ENCODE results near the gene NOC4L. TPM values are rescaled to one million over a fixed set of nuclear protein-coding genes. Genes with fewer than 3 reads are reported as not detected.
"Not testable (repeated sequence)": the region's sequence is repeated elsewhere in the genome, so short reads cannot be mapped to it uniquely, and the experiment has no call there.

NOC4L gene
- total and polyA plus RNA-seq, 2 donors (not counting 3 experiments of a cell fraction or from before 2014, with no cell fraction given) = 19.4 to 29.4 TPM

- ChIA-PET CTCF (interaction anchor here (1.2 kb wide), 1 partner anchor 265 kb away, joined by 6 read pairs; no protein-coding TSS in a partner anchor), POLR2A (no interaction called here)
- intact Hi-C loops (cut with micrococcal nuclease) (no loop called here), dilution Hi-C loops (cut with MboI; ENCODE audit: extremely low pct_ligation_motif_present, low sequenced_read_pairs) (no loop called here)
- Histone ChIP-seq H3K9ac (replicated peaks; ENCODE audit: extremely low read depth, insufficient read depth, low read length) (no peak overlapping the region), H4K20me1 (replicated peaks; ENCODE audit: control insufficient read depth, extremely low read depth, insufficient read depth, low read length) (no peaks in the 10 kb centered on the region), H3K4me1 (ENCODE audit: control insufficient read depth, extremely low read depth, insufficient read depth, low read length) (peaks cover 7% of the 10 kb centered on the region), H3K9me3 (replicated peaks; ENCODE audit: control insufficient read depth, insufficient read depth, low read length) (no peaks in the 10 kb centered on the region), H3K27me3 (ENCODE audit: control insufficient read depth in 2 of 2, insufficient read depth in 2 of 2, low read length in 2 of 2) (no peaks in the 10 kb centered on the region), H3K4me2 (ENCODE audit: insufficient read depth, low read length) (no peak overlapping the region), H2AFZ (ENCODE audit: low read depth, low read length) (no peak overlapping the region), H3K9me1 (replicated peaks; ENCODE audit: control insufficient read depth, extremely low read depth, insufficient read depth, low read length) (no peaks in the 10 kb centered on the region), H3K36me3 (ENCODE audit: control insufficient read depth in 2 of 2, extremely low read depth in 1 of 2, insufficient read depth in 2 of 2, low read length in 2 of 2) (peaks cover 0 to 6% of the 10 kb centered on the region in 2 experiments), H3K4me3 (replicated peaks in 1 of 3; ENCODE audit: insufficient read depth in 1 of 3, low read depth in 1 of 3, low read length in 3 of 3) (no peak overlapping the region), H3K79me2 (ENCODE audit: control insufficient read depth, insufficient read depth, low read length) (peaks cover 18% of the 10 kb centered on the region), H3K27ac (ENCODE audit: insufficient read depth, low read depth, low read length) (no peak overlapping the region)
- DNase-seq (ENCODE audit: low read depth, low spot score) (no peak), FAIRE-seq (no peak)
- TF ChIP-seq, protein P1, sequence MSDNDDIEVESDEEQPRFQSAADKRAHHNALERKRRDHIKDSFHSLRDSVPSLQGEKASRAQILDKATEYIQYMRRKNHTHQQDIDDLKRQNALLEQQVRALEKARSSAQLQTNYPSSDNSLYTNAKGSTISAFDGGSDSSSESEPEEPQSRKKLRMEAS (IDR thresholded peaks at IDR 0.05; ENCODE audit: insufficient read depth, insufficient read length) = no peak
- TF ChIP-seq FOS (IDR thresholded peaks at IDR 0.05; ENCODE audit: borderline replicate concordance, insufficient read depth, low read length) (no peak), MYC (IDR thresholded peaks at IDR 0.05; ENCODE audit: low read depth, low read length) (no peak), JUN (IDR thresholded peaks at IDR 0.05; ENCODE audit: borderline replicate concordance, insufficient read depth, insufficient read length, low read depth) (no peak), GATA2 (IDR thresholded peaks at IDR 0.05; ENCODE audit: insufficient read depth, insufficient read length, low read depth, low read length) (no peak), POLR2A (IDR thresholded peaks at IDR 0.05; ENCODE audit: low read depth, low read length) (no peak), POLR2AphosphoS5 (IDR thresholded peaks at IDR 0.05; ENCODE audit: insufficient read depth, low read depth, low read length) (no peak), CTCF (IDR thresholded peaks at IDR 0.05; ENCODE audit: extremely low read depth in 1 of 2, insufficient read depth in 1 of 2, low read depth in 1 of 2, low read length in 2 of 2) (no peak), EZH2 (IDR thresholded peaks at IDR 0.05; ENCODE audit: borderline replicate concordance, low read depth, low read length, severe bottlenecking) (no peak)
- no TSS peak for BruUV-seq (replicated peaks)
These were observed 4.2 kb downstream of the NOC4L start for GRCh38 chr12:132148368-132149045.

GRCh38 chr12:132149526-132149925 is 5.3 kb downstream of the NOC4L start:
- intact Hi-C loops (cut with micrococcal nuclease); H3K4me2 ChIP-seq (ENCODE audit: insufficient read depth, low read length); FAIRE-seq; CTCF ChIA-PET; dilution Hi-C loops (cut with MboI; ENCODE audit: extremely low pct_ligation_motif_present, low sequenced_read_pairs); POLR2A ChIA-PET; H2AFZ ChIP-seq (ENCODE audit: low read depth, low read length); H4K20me1 ChIP-seq (replicated peaks; ENCODE audit: control insufficient read depth, extremely low read depth, insufficient read depth, low read length); H3K9ac ChIP-seq (replicated peaks; ENCODE audit: extremely low read depth, insufficient read depth, low read length); H3K36me3 ChIP-seq (ENCODE audit: control insufficient read depth in 2 of 2, extremely low read depth in 1 of 2, insufficient read depth in 2 of 2, low read length in 2 of 2); H3K27me3 ChIP-seq (ENCODE audit: control insufficient read depth in 2 of 2, insufficient read depth in 2 of 2, low read length in 2 of 2); H3K4me3 ChIP-seq (replicated peaks in 1 of 3; ENCODE audit: insufficient read depth in 1 of 3, low read depth in 1 of 3, low read length in 3 of 3); BruUV-seq (replicated peaks); DNase-seq (ENCODE audit: low read depth, low spot score); H3K4me1 ChIP-seq (ENCODE audit: control insufficient read depth, extremely low read depth, insufficient read depth, low read length); H3K9me1 ChIP-seq (replicated peaks; ENCODE audit: control insufficient read depth, extremely low read depth, insufficient read depth, low read length); H3K27ac ChIP-seq (ENCODE audit: insufficient read depth, low read depth, low read length); H3K9me3 ChIP-seq (replicated peaks; ENCODE audit: control insufficient read depth, insufficient read depth, low read length): not testable (repeated sequence)
- H3K79me2 ChIP-seq (ENCODE audit: control insufficient read depth, insufficient read depth, low read length) = peaks cover 17% of the 10 kb centered on the region
